Spleen (tissue), 11 donors: ENCODE data around the gene ZNF442. TPM values are rescaled to one million over a fixed set of nuclear protein-coding genes. Genes with fewer than 3 reads are reported as not detected.

Experiments
- DNase-seq: peaks from one replicate; pipeline ENCODE4 v3.0.0-alpha.2; 2020
- H3K27ac ChIP-seq, 8 donors: fragments of 200-600 bp; sonication (generic) in 7 of 8; 1 replicate in 4 of 8; 2 replicates in 4 of 8; pipeline versions ENCODE4 v1.5.0 to v1.8.0; 2016 to 2021; ENCODE audit warnings: inconsistent platforms in 4 of 8, mild to moderate bottlenecking in 4 of 8, moderate library complexity in 1 of 8
- H3K27me3 ChIP-seq, 7 donors: fragments of 200-600 bp; sonication (generic) in 6 of 7; replicated peaks in 1 of 7; 1 replicate in 4 of 7; 2 replicates in 3 of 7; pipeline versions ENCODE4 v1.5.0 to v1.8.0; 2016 to 2021; ENCODE audit warnings: inconsistent platforms in 3 of 7, mild to moderate bottlenecking in 1 of 7
- H3K36me3 ChIP-seq, 6 donors: fragments of 200-600 bp; sonication (generic) in 5 of 6; 1 replicate in 4 of 6; 2 replicates in 2 of 6; pipeline versions ENCODE4 v1.5.0 to v1.8.0; 2016 to 2021; ENCODE audit warnings: inconsistent platforms in 2 of 6
- H3K4me1 ChIP-seq, 6 donors: fragments of 200-600 bp; sonication (generic) in 5 of 6; 1 replicate in 3 of 6; 2 replicates in 3 of 6; pipeline versions ENCODE4 v1.5.0 to v1.8.0; 2016 to 2021; ENCODE audit warnings: inconsistent platforms in 3 of 6
- H3K4me3 ChIP-seq, 8 donors: fragments of 200-600 bp; sonication (generic) in 7 of 8; 1 replicate in 4 of 8; 2 replicates in 4 of 8; pipeline versions ENCODE4 v1.5.0 to v1.8.0; 2016 to 2021; ENCODE audit warnings: inconsistent platforms in 4 of 8, mild to moderate bottlenecking in 4 of 8, moderate library complexity in 2 of 8
- H3K9me3 ChIP-seq, 8 donors: fragments of 200-600 bp; sonication (generic) in 7 of 8; 1 replicate in 4 of 8; 2 replicates in 4 of 8; pipeline versions ENCODE4 v1.5.0 to v1.8.0; 2016 to 2021; ENCODE audit warnings: inconsistent platforms in 4 of 8
- CTCF ChIP-seq, 11 experiments: fragments of 200-600 bp in 7 of 11; fragments of 450-650 bp in 4 of 11; sonication (generic) in 4 of 11; IDR thresholded peaks in 8 of 11; conservative IDR thresholded peaks in 3 of 11; 1 replicate in 7 of 11; 2 replicates in 4 of 11; pipeline versions ENCODE4 v1.4.0 to v1.8.0; 2016 to 2021; ENCODE audit warnings: antibody characterized with exemption in 11 of 11, inconsistent platforms in 4 of 11, mild to moderate bottlenecking in 1 of 11
- POLR2A ChIP-seq, 3 donors: fragments of 450-650 bp; IDR thresholded peaks; one replicate each; pipeline ENCODE4 v1.5.1; 2017; ENCODE audit warnings: antibody characterized with exemption in 3 of 3, mild to moderate bottlenecking in 1 of 3
- POLR2AphosphoS5 ChIP-seq, 3 donors: sonication (generic); formaldehyde crosslinking; IDR thresholded peaks; one replicate each; pipeline ENCODE4 v1.5.1; 2017; ENCODE audit warnings: antibody characterized with exemption in 3 of 3
- WGBS, 5 donors: extraction: QIAGEN DNeasy Blood & Tissue Kit in 3 of 5; methylation state at CpG; one replicate each; pipeline versions ENCODE4 v1.1.5 to v1.1.7; 2013 to 2018; 5-methylcytosine and 5-hydroxymethylcytosine counted together
- intact Hi-C: fragments of 100-400 bp; cut with DNase I; formaldehyde crosslinking; loops from one replicate; pipeline ENCODE4 v1.15.0; 2023; ENCODE audit warnings: low total_unique reads
- polyA plus RNA-seq, 3 donors: library from polyadenylated mRNA; stranded (reverse); fragments of 200-250 nt; gene quantifications; one replicate each; pipeline ENCODE4 v1.2.1, GENCODE V29; 2013
- total RNA-seq, 7 donors: library from RNA; depleted of rRNA in 3 of 7; stranded (reverse); fragments of >200 nt in 3 of 7; fragmentation: NEBNext Ultra II Directional in 4 of 7; extraction: Animal tissue kit (Norgen Biotek cat#: 25700) in 4 of 7; gene quantifications; one replicate each; pipeline versions ENCODE4 v1.1.0 to v1.2.1, GENCODE V29; 2016 to 2021
- donor health status: healthy with polysubstance abuse.
- donor health status: DM: no; HTN: no; CAD: no; lungs with moderate emphysema.
- donor health status: DM: no; HTN: no; CAD: no.
- donor health status: Bipolar disorder and iron deficiency.
- donor health status: healthy.
- donor health status: DM: no; HTN: no; CAD: no.
- donor health status: DM: yes; HTN: yes; CAD: no.

The ZNF442 gene
- total and polyA plus RNA-seq, 10 donors = 0.48 to 6.1 (median 3.2) TPM

GRCh38 chr19:12345197-12345596 lies 20.3 kb downstream of the ZNF442 start:
- WGBS, 5 donors = 90 to 100% (median 94%) methylated on average over 1 of the region's 1 CpG
- Histone ChIP-seq H3K27ac (no peak overlapping the region), H3K36me3 (peaks cover 5 to 11% (median 9%) of the 10 kb centered on the region in 6 donors), H3K27me3 (no peaks in the 10 kb centered on the region), H3K4me3 (no peak overlapping the region), H3K4me1 (no peaks in the 10 kb centered on the region), H3K9me3 (peaks cover 12 to 100% (median 83%) of the 10 kb centered on the region in 8 donors)
- DNase-seq = no peak
- intact Hi-C loops = no loop called here
- TF ChIP-seq POLR2AphosphoS5 (IDR thresholded peaks at IDR 0.05) (no peak), POLR2A (IDR thresholded peaks at IDR 0.05) (no peak), CTCF (IDR thresholded peaks at IDR 0.05 in 8 of 11, conservative IDR thresholded peaks at IDR 0.05 in 3 of 11) (no peak)

DNA sequence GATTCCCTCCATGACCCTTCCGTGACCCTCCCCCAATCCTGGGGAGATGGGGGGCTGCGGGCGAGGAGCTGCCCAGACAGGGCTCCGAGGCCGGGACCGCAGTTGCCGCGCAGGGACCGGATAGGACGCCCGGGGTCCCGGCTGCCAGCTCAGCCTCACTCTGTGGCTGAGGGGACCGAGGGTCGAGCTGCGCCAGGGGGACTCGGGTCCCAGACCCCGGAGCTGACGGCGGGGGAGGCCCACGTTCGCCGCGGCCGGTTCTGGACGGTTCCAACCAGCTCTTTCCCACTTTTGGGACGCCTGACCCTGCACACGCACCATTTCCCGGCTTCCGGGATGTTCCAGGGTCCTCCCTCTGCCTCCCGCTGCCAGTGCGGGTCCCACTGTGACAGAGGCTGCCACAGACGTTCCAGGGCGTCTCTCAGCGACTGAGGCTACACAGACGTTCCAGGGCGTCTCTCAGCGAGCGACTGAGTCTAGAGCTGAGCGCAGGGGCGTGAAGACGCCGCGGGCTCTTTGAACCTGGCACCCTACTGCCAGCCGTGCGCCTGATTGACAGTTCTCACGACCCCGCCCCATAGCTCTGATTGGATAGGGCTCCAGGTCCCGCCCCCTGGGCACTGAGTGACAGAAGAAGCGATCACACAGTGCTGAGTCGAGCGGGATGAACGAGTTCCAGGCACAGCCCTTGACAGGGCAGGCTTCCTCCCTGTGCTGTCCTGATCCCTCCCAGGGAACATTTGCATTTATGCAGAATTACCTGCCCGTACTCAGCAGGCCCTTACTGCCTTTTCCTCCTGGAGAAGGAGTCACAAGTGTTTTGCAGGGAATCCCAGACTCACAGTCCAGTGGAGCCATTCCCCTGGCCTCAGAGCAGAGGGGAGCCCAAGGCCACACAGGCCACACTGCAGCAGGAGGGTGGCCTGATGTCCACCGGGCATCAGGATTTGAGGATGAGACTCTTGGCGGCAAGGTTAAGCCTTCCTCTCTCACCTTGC lies 32.0 kb downstream of the ZNF442 start, which contains the start of gene ZNF563:
ZNF563 (minus strand) TSS at position 472 of the 998 bp plus-strand sequence; CDS start at position 321, 151 bp downstream.
- peak; percentile 97 for DNase-seq
- Histone ChIP-seq H3K4me3 (peak within 1 kb of the TSS; percentile 52 to 96 (median 76)), H3K27me3 (no peaks in the 10 kb centered on the region), H3K4me1 (peaks cover 3 to 40% (median 29%) of the 10 kb centered on the region in 6 donors), H3K27ac (peak within 1 kb of the TSS; percentile 83 to 95 (median 92)), H3K36me3 (no peaks in the 10 kb centered on the region), H3K9me3 (no peaks in the 10 kb centered on the region)
- WGBS, 5 donors = 1 to 6% (median 2%) methylated on average over 14 to 55 of the region's 55 CpGs
- peak; percentile 95 to 98 (median 96) for TF ChIP-seq POLR2AphosphoS5 (IDR thresholded peaks at IDR 0.05)
- TF ChIP-seq CTCF (IDR thresholded peaks at IDR 0.05 in 8 of 11, conservative IDR thresholded peaks at IDR 0.05 in 3 of 11) = no peak
- peak; percentile 54 to 92 (median 55) for TF ChIP-seq POLR2A (IDR thresholded peaks at IDR 0.05)
- intact Hi-C loops = no loop called here

DNA sequence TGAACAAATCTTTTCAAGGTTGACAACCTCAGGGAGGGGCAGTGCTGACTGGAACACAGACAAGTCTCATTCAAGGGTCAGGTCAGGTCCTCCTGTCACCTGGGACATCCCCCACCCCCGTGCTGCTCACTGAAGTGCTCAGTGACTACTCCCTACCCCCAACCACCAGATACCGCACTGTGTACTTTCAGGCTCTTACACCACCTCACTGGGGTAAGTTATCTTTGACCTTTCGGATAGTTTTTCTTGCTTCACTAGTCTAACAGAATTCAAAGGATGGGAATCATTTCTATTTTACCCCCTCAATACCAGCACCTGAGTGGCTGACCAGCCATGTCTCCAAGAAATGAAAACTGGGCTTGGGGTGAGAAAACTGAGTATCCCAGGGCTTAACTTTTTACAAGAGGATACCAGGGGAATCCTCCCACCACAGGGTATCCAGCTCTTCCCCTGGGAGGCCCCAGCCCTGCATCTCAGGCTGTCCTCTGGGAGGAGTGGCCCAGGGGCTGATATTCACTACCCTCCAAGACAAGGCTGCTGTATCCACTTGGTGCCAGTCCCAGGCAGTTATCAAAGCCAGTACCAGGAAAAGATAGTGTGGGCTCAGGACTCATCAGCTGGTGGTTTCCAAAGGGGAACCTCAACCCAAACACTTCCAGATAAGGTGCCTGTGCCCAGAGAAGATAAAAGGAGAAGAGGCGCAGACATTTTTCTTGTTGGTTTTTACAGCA lies 34.1 kb downstream of the ZNF442 start:
- H3K27ac ChIP-seq = peak overlapping the region in 3 of 8 donors; percentile 18 to 93 (median 89)
- peak; percentile 84 for DNase-seq
- intact Hi-C loops = no loop called here
- WGBS, 5 donors = 44 to 62% (median 57%) methylated on average over 4 of the region's 4 CpGs
- peaks cover 3 to 40% (median 29%) of the 10 kb centered on the region in 6 donors for H3K4me1 ChIP-seq
- no peaks in the 10 kb centered on the region for H3K9me3 ChIP-seq
- peak overlapping the region in 1 of 8 donors; percentile 11 for H3K4me3 ChIP-seq
- H3K27me3 ChIP-seq = no peaks in the 10 kb centered on the region
- H3K36me3 ChIP-seq = no peaks in the 10 kb centered on the region
- no peak for TF ChIP-seq POLR2AphosphoS5 (IDR thresholded peaks at IDR 0.05)
- no peak for TF ChIP-seq CTCF (IDR thresholded peaks at IDR 0.05 in 8 of 11, conservative IDR thresholded peaks at IDR 0.05 in 3 of 11)
- TF ChIP-seq POLR2A (IDR thresholded peaks at IDR 0.05) = no peak
